ENCODE measurements around the gene FAM78A.

Gene FAM78A

GRCh38 chr9:131287359-131287758 is 11.0 kb upstream of the FAM78A start:
- DNase-seq (ENCODE audit: low read depth): no peak
- TF ChIP-seq CTCF (conservative IDR thresholded peaks at IDR 0.05; ENCODE audit: low read depth, low read length): no peak
- no peak overlapping the region for H3K4me3 ChIP-seq (ENCODE audit: low read length)

- no peak for TF ChIP-seq CTCF (conservative IDR thresholded peaks at IDR 0.05; ENCODE audit: low read depth, low read length)
Measured at GRCh38 chr9:131284856-131285255, 8.5 kb upstream of the FAM78A start.

GRCh38 chr9:131282688-131283422 is 6.5 kb upstream of the FAM78A start:
- H3K4me3 ChIP-seq (ENCODE audit: low read length): no peak overlapping the region
- no peak for DNase-seq (ENCODE audit: low read depth)
- no peak for TF ChIP-seq CTCF (conservative IDR thresholded peaks at IDR 0.05; ENCODE audit: low read depth, low read length)

More at GRCh38 chr9:131284856-131285255, 8.5 kb upstream of the FAM78A start:
- DNase-seq (ENCODE audit: low read depth): no peak
- no peak overlapping the region for H3K4me3 ChIP-seq (ENCODE audit: low read length)

GRCh38 chr9:131282175-131282574 is 5.9 kb upstream of the FAM78A start:
- no peak for DNase-seq (ENCODE audit: low read depth)
- no peak for TF ChIP-seq CTCF (conservative IDR thresholded peaks at IDR 0.05; ENCODE audit: low read depth, low read length)
- H3K4me3 ChIP-seq (ENCODE audit: low read length): no peak overlapping the region

GRCh38 chr9:131281119-131281965 is 5.0 kb upstream of the FAM78A start:
- H3K4me3 ChIP-seq (ENCODE audit: low read length): no peak overlapping the region
- no peak for TF ChIP-seq CTCF (conservative IDR thresholded peaks at IDR 0.05; ENCODE audit: low read depth, low read length)
- no peak for DNase-seq (ENCODE audit: low read depth)

- no peak for DNase-seq (ENCODE audit: low read depth)
- TF ChIP-seq CTCF (conservative IDR thresholded peaks at IDR 0.05; ENCODE audit: low read depth, low read length): no peak
- no peak overlapping the region for H3K4me3 ChIP-seq (ENCODE audit: low read length)
Measured at GRCh38 chr9:131280660-131281059, 4.3 kb upstream of the FAM78A start.
